Bone marrow (tissue), 2 donors: Measurements from ENCODE around the gene CUX1.
A peak's percentile ranks its signal among the peaks of the same experiment; 100 is the strongest.
"Not testable (repeated sequence)": the region's sequence is repeated elsewhere in the genome, so short reads cannot be mapped to it uniquely, and the experiment has no call there.

Experiments used
- DNase-seq, 2 donors: peaks; one replicate each; lab custom pipeline; 2025; lab: John Stamatoyannopoulos, UW

CUX1 gene

GRCh38 chr7:101916041-101916800 lies 98.8 kb downstream of the CUX1 start:
- DNase-seq: no peak

- DNase-seq: no peak
These were observed 99.5 kb downstream of the CUX1 start for GRCh38 chr7:101916876-101917275.

DNA sequence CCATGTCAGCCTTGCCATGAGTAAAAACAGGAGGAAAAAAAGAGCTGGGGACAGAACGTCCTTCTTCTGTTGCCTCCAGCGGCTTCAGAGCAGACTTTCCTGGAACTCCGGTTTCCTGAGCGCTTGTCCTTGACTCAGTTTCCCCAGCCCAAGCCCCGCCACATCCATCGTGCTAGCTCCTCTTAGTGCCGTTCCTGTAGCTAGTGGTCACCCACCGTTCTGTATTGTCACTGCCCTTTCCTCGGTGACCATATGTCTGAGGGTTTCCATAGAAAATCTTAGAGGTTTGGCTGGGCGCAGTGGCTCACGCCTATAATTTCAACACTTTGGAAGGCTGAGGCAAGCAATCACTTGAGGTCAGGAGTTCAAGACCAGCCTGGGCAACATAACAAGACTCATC lies 100.1 kb downstream of the CUX1 start:
- DNase-seq: no peak

- no peak for DNase-seq
These were observed 101.0 kb downstream of the CUX1 start for GRCh38 chr7:101918426-101918825.

DNA sequence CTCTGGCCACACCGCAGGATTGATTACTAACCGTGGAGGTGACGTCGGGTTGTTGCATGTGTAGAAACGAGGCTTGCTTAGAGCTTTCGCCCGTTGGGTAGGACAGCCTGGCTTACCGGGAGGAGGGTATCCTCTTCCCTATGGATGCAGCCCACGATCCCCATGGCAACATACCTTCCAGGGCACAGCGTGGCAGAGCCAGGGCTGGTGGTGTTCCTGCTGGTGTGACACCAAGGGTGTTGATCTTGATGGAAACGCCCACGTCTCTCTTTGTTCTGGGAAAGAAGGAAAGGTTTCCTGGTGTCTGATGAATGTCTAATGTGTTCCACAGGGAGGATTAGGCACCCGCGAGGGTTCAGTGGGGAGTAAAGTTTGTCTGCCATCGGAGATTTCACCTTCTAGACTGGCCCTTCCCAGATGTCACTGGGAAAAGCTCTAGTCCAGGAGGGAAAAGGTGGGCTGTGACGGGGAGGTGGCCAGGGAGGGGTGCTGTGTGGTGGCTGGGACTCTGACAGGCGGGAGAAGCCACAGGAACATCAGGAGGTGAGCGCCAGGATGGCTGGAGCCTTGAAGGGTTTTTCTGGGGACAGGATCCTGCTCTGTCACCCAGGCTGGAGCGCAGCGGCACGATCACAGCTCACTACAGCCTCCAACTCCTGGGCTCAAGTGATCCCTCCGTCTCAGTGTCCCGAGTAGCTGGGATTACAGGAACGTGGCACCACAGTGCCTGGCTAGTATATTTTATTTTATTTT lies 102.1 kb downstream of the CUX1 start:
- DNase-seq: no peak

GRCh38 chr7:101921061-101921460 lies 103.6 kb downstream of the CUX1 start:
- no peak for DNase-seq

- DNase-seq: not testable (repeated sequence)
These were observed 104.4 kb downstream of the CUX1 start for GRCh38 chr7:101921546-101922489.

DNA sequence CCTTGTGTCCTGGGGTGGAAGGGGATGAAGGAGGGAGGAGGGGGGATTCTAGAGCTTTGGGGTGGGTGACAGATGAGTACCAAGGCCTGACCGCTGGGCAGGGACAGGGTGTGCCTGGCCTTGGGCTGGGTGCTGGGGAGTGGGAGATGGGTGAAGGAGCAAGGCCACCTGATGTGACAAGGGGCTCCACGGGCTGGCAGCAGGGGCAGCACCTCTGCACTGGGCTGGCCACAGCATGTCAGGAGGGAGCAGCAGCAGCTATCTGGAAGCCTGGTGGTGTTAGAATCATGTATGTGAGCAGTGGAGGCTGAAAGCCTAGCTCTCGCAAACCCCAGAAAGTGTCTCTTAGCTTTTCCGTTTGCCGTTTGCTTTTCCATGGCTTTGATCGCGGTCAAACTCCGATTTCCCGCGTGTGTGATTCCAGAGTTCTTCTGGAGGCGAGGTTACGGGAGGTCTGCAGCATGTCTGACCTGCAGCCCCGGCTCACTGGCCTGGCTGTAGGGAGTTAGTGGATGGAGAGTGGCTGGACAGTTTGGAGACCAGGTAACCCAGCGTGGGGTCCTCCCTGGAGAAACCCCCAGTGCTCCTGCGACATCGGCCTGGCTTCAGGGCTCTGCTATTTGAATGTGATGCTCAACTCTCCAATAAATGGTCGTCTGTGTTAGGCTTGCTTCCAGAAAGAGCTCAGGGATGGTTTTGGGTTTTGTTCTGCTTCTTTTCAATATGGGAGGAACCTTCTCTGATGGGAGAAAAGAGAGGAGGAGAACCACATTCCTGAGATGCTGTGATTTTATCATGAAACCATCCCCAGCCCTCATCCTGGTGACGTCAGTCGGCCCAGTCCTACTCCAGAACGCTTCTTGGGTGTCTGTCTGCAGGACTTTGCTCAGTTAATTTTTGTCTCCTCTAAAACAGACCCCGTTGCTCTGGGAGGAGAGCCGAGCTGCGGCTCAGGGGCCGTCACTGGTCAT lies 105.5 kb downstream of the CUX1 start:
- no peak for DNase-seq

DNA sequence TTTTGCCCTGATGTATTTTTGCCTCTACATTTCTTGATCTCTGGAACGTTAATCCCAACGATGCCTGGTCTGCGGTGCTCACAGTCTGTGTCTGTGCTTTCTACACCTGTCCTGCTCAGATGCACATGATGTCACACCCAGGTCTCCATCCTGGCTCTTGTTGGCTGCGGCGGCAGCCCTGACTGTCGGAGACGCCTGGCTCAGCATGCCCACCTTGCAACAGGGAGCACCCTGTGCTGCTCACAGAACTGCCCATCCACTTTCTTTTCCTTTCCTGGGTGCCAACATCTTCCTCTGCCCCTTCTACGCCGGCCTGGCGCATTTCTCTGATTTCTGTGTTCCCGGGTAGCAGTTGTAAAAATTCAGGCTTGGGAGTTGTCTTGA lies 106.2 kb downstream of the CUX1 start:
- no peak for DNase-seq

GRCh38 chr7:101924171-101924570 lies 106.7 kb downstream of the CUX1 start:
- peak in 1 of 2 donors; percentile 10 for DNase-seq

- no peak for DNase-seq
These were observed 108.8 kb downstream of the CUX1 start for GRCh38 chr7:101926265-101926664.

- DNase-seq: no peak
These were observed 110.0 kb downstream of the CUX1 start for GRCh38 chr7:101927389-101927788.

GRCh38 chr7:101927802-101928201 lies 110.4 kb downstream of the CUX1 start:
- DNase-seq: no peak

GRCh38 chr7:101929256-101929655 lies 111.8 kb downstream of the CUX1 start:
- DNase-seq: no peak

DNA sequence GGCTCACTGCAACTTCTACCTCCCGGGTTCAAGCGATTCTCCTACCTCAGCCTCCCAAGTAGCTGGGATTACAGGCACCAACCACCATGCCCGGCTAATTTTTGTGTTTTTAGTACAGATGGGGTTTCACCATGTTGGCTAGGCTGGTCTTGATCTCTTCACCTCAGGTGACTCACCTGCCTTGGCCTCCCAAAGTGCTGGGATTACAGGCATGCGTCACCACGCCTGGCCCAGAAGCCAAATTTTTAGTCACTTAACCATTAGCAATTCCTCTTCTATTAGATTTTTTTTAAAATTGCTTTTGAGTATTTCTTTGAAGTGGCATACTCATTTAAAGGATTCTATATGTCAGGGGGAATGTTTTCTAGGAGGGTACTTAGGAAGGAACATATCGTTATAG lies 112.5 kb downstream of the CUX1 start:
- not testable (repeated sequence) for DNase-seq

DNA sequence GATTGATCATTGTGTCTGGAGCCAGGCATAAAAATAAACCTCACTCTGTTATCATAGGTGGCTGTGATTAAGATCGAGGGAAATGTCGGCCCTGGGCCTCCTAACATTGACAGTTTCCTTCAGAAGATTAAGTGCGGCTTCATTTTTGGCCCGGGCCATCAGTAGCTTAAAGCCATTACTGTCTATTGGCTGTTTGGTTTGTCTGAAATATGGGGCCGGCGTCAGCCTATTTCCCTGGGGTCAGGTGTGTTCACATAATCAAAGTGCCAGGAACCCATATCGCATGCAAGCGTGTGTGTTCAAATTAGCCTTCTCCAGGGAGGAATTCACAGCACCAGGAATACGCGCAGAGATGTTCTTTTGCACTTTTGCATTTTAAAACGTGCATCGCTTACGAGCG lies 114.7 kb downstream of the CUX1 start:
- DNase-seq: no peak

- DNase-seq: no peak
These were observed 115.6 kb downstream of the CUX1 start for GRCh38 chr7:101933028-101933427.

DNA sequence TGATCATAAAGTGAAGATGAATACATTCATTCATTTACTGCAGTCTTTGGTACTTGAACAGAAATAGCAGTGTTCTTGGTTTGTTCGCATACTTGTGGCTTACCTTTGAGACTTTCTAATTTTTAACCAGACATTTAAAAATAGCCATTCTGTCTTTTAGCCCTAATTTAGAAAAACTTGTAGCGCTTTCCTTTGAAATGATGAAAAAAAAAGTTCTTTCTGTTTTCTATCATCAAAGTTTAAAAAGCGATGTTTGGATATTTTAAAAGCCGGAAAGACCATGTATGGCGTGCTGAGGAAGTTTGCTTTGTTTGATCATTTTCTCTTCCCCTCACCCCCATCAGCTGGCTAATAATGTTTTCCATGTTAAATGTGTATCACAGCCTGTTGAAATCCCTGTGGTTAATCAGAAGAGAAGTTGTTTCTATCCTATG lies 116.3 kb downstream of the CUX1 start:
- DNase-seq: no peak

GRCh38 chr7:101934618-101935017 lies 117.2 kb downstream of the CUX1 start:
- no peak for DNase-seq

GRCh38 chr7:101935521-101936141 lies 118.2 kb downstream of the CUX1 start:
- DNase-seq: no peak

DNA sequence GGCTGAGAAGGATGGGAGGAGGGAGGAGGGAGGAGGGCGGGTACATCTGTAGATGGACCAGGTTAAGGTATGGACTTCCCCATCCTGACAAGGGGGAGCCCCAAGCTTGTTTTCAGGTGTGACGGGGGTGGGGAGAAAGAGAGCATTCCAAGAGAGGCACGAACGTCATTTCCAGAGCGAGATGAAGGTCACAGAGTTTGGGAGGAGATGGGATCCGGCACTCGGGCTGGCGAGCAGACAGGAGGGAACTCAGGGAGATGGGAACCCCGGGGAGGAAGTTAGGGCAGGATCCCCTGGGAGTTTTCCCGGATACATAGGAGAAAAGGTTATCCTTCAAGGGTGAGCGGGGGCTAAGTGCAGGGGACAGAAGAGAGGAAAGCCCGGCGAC lies 118.8 kb downstream of the CUX1 start:
- no peak for DNase-seq
